Tibial nerve (tissue), 4 donors: ENCODE results near the gene TERT.

ENCODE experiments used
- EP300 ChIP-seq, 2 donors: sonication (generic); formaldehyde crosslinking; IDR thresholded peaks; one replicate each; pipeline ENCODE4 v1.6.1; 2017; ENCODE audit warnings: antibody characterized with exemption in 2 of 2, mild to moderate bottlenecking in 1 of 2
- POLR2A ChIP-seq, 2 donors: fragments of 450-650 bp; IDR thresholded peaks; one replicate each; pipeline ENCODE4 v1.6.1; 2017; ENCODE audit warnings: antibody characterized with exemption in 2 of 2, mild to moderate bottlenecking in 2 of 2, moderate library complexity in 2 of 2
- TF ChIP-seq, protein P1 (sequence below), 5 experiments: fragments of 200-600 bp in 3 of 5; fragments of 450-650 bp in 2 of 5; sonication (generic) in 3 of 5; IDR thresholded peaks; one replicate each; pipeline ENCODE4 v1.5.1; 2016 to 2019; ENCODE audit warnings: antibody characterized with exemption in 5 of 5, mild to moderate bottlenecking in 3 of 5, moderate library complexity in 2 of 5

DNA sequence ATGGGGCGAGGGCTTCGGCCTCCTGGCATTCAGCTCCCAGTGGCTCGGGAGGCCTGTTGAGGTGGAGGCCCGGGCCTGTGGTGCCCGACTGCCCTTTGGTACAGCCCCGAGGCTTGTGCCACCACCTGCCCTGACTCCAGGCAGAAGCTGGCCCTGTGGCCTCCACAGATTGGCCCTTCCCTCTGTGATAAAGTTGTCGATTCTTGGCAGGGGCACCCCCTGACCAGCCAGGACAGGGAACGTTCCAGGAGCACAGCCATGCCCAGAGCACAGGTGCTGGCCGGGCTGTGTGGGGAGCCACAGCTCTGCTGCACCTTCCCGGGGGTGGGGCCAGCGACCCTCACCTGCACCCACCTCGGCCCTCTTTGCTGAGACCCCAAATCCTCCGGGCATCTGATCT lies 37.0 kb downstream of the TERT start:
- TF ChIP-seq EP300 (IDR thresholded peaks at IDR 0.05) = no peak
- TF ChIP-seq, protein P1, sequence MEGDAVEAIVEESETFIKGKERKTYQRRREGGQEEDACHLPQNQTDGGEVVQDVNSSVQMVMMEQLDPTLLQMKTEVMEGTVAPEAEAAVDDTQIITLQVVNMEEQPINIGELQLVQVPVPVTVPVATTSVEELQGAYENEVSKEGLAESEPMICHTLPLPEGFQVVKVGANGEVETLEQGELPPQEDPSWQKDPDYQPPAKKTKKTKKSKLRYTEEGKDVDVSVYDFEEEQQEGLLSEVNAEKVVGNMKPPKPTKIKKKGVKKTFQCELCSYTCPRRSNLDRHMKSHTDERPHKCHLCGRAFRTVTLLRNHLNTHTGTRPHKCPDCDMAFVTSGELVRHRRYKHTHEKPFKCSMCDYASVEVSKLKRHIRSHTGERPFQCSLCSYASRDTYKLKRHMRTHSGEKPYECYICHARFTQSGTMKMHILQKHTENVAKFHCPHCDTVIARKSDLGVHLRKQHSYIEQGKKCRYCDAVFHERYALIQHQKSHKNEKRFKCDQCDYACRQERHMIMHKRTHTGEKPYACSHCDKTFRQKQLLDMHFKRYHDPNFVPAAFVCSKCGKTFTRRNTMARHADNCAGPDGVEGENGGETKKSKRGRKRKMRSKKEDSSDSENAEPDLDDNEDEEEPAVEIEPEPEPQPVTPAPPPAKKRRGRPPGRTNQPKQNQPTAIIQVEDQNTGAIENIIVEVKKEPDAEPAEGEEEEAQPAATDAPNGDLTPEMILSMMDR (IDR thresholded peaks at IDR 0.05) = no peak
- TF ChIP-seq POLR2A (IDR thresholded peaks at IDR 0.05) = no peak
